WI38 (cell line): Measurements from ENCODE around the gene CCDC71.

Experiments used
- H3K4me3 ChIP-seq: 2 replicates; pipeline ENCODE4 v1.5.1; 2011; ENCODE audit warnings: low read depth, mild to moderate bottlenecking, control low read depth, low read length
- CTCF ChIP-seq: IDR thresholded peaks from 2 replicates; pipeline ENCODE4 v1.5.1; 2012; ENCODE audit warnings: low read depth, mild to moderate bottlenecking, control low read depth, low read length

CCDC71 gene

GRCh38 chr3:49198161-49198560 is 32.0 kb upstream of the CCDC71 start:
- no peak for TF ChIP-seq CTCF
- H3K4me3 ChIP-seq = no peak overlapping the region

GRCh38 chr3:49191741-49192140 is 25.6 kb upstream of the CCDC71 start:
- H3K4me3 ChIP-seq = no peak overlapping the region
- TF ChIP-seq CTCF = no peak

GRCh38 chr3:49183873-49184272 is 17.7 kb upstream of the CCDC71 start:
- no peak for TF ChIP-seq CTCF
- no peak overlapping the region for H3K4me3 ChIP-seq

- H3K4me3 ChIP-seq = no peak overlapping the region
- TF ChIP-seq CTCF = no peak
These were observed 16.6 kb upstream of the CCDC71 start for GRCh38 chr3:49182682-49183081.

GRCh38 chr3:49181351-49181750 is 15.2 kb upstream of the CCDC71 start:
- TF ChIP-seq CTCF = no peak
- H3K4me3 ChIP-seq = no peak overlapping the region

GRCh38 chr3:49180116-49180515 is 14.0 kb upstream of the CCDC71 start:
- no peak overlapping the region for H3K4me3 ChIP-seq
- TF ChIP-seq CTCF = no peak

- no peak for TF ChIP-seq CTCF
- no peak overlapping the region for H3K4me3 ChIP-seq
These were observed 10.9 kb upstream of the CCDC71 start for GRCh38 chr3:49177073-49177472.
